HG03354 (cell line): ENCODE measurements around the gene TRIM14.
A peak's percentile ranks its signal among the peaks of the same experiment; 100 is the strongest.
"Not testable (repeated sequence)": the region's sequence is repeated elsewhere in the genome, so short reads cannot be mapped to it uniquely, and the experiment has no call there.

ENCODE experiments used
- ATAC-seq: cut with Tn5 transposase; IDR thresholded peaks from one replicate; pipeline ENCODE4 v1.9.1; 2021; ENCODE audit warnings: mild to moderate bottlenecking; ENCODE audit not compliant: unreplicated experiment, poor library complexity, severe bottlenecking

Gene TRIM14

DNA sequence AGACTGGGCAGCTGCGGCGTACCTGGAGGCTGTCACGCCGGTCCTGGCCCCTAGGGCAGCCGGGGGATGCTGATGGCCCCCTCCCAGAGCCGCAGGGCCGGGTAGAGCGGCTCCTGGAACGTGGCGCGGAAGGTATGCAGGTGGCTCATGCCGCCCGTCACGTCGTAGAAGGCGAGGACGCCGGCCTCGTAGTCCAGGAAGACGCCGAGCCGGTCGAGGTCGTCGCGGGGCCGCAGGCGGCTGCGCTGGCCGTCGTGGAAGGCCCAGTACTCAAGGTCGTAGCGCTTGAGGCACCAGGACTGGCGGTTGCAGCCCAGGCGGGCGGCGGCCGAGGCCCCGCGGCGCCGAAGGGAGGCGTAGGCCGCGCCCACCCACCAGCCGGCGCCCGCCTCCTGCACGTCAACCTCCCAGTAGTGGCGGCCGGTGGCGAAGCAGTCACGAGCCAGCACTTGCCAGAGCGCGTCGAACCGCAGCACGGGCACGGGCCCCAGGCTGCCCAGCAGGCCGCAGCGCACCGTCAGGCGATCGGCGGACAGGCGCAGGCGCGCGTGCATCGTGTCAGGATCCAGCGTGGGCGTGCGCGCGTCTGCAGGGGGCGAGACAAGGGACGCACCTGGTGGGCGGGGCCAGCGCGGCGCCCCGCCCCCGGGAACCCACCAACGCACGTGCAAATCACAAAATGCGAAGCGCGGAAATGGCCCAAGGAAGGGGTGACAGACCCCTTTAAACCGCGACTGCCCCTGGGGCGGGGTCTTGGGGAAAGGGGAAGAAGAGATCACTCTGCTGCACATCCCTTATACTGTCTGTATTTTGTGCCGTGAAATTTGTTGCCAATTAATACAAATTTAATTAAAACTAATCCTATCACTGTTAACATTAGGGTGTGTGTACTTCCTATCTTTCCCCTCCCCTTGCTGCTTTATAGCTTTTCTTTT lies 31.3 kb downstream of the TRIM14 start:
- ATAC-seq, result no peak

DNA sequence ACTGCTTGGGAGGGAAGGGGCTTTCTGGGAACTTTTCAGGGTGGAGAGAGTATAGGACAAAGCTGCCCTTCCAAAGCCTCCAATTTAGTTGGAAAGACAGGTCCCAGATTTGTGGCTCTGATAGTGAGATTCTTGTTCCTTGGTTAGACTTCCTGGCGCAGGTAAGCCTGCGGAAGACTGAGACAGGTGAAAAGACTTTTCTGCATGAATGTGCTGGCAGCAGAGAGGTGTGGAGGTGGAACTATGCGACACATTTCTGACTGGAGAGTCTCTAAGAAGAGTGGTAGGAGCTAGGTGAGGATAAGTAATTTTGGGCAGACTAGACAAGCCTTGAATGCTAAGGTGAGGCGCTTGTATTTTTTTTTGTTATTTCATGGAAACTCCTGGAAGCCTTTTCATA lies 32.6 kb downstream of the TRIM14 start:
- ATAC-seq, result no peak

DNA sequence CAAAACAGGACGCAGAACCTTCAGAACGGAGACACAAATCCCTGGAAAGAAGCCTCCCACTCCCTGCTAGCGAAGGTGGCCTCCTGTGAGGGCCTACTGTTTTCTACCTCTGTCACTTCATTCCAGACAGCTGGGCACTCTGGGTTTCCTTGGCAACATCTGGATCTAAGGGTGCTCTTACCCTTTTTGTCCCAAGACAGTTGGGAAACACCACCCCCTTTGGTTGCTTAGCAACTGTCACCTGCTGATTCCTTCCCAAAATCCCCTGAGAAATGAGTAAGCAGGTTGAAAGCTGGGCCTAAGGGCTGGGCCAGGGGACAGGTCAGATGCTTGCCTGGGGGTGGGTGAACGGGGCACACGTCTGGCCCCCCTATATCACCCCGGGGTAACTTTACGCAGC lies 33.1 kb downstream of the TRIM14 start:
- ATAC-seq, result no peak

DNA sequence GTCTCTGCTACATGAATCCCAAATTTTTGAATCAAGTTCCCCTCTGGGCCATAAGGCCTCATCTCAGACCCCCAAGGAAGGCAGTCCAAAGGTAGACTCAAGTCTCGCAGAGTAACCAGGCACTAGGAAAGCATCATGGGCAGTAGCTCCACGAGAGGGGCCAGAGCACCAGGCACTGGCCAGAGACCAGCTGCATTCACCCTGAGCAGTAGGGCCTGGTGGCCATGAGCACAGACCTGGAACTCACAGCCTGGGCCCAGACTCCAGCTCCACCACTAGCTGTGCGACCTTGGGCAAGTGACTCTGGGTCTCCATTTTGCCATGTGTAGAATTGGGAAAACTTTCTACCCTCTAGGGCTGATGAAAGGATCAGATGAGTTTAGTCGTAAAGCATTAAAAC lies 34.0 kb downstream of the TRIM14 start:
- no peak for ATAC-seq

DNA sequence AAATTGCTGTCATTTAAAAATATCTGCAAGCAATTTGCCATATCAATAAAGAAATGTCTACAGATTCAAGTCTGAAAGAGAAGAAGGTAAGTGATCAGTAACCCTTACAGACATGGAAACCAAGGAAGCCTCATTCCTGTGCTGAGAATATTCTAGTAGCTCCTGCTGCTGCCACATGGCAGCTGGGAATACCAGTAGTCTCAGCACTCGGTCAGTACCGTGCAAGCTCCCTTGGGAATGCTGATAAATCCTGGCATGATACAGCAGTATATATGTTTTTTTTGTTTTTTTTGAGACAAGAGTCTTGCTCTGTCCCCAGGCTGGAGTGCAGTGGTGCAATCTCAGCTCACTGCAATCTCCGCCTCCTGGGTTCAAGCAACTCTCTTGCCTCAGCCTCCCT lies 34.6 kb downstream of the TRIM14 start:
- no peak for ATAC-seq

DNA sequence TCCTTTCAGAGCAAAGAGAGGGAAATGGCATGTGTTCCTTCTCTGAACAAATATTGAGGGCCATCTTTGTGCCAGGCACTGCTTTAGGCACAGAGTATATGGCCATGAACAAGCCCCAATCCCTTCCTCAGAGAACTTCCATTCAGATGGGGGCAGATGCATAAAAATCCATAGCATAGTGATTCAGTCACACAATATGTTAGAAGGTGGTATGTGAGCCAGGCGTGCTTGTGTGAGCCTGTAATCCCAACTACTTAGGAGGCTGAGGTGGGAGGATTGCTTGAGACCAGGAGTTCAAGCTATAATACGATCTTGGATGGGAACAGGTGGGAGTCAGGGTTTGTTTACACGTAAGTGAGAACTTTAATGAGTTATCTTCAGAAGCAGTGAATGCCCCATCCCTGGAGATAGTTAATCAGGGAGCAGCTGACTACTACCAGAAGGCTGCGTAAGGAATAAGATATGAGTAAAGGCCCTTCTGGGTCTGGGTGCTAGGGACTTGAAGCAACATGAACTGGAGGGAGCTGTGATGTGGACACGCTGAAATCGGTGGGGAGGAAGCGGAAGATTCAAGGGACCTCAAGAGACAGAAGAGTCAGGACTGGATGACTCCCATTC lies 35.3 kb downstream of the TRIM14 start:
- ATAC-seq, result no peak

DNA sequence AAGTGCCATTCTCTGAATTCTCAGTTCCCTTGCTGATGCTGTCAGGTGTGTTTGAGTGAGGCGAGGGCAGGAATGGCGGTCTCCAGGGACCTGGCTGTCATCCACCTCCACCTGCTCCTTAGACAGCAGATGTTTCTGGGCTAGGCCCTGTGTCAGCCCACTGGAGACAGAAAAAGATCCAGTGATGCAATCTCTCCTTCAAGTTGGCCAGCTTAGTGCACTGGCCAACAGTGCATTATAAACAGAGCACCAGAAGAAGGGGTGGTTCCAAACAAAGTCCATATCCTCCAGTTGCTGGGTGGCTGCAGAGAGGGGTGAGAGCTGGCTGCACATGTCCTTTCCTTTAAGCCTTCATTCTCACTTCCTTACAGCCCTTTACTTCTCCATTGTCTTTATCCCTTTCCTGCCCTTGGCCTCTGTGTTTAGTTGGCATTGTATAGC lies 35.9 kb downstream of the TRIM14 start:
- no peak for ATAC-seq

DNA sequence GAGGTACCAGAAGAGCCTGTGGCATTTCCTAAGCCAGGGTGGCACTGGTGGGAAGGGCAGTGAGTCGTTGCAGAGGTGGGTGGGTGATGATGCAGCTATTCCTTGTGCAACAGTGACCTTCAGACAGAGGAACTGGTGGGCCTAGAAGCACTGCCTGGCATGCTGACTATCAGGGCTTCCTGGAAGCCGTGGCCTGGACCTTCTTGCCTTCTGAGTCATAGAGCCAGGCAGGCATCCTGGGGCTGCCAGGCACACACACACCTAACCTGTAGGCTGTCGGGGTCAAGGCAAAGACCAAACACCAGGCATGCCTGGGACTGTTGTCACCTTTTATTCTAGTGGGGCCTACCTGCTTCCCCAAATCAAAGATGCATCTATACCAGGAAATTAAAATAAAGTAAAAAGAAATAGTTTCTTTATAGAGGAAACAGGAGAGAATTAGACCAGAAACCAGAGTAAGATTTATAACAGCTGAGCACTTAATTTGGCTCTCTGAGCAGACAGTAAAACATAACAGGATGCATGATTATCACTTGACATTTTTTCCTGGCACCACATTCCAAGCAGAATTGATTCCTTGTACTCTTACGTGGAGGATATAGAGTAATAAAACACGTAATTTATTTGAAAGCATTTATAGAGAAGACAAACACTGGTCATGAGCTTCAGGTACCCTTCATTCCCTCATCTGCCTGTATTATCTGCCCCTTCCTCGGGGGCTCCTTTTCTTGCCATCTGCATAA lies 37.4 kb downstream of the TRIM14 start:
- ATAC-seq, result no peak

DNA sequence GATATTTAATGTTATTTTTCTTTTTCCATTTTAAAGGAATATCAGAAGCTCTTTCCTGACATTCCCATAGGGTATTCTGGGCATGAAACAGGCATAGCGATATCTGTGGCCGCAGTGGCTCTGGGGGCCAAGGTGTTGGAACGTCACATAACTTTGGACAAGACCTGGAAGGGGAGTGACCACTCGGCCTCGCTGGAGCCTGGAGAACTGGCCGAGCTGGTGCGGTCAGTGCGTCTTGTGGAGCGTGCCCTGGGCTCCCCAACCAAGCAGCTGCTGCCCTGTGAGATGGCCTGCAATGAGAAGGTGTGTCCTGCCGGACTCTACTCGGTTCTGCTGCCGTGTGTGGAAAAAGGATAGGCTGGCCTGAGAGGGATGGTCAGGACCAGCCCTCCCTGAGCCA lies 38.2 kb downstream of the TRIM14 start:
- ATAC-seq, result no peak

DNA sequence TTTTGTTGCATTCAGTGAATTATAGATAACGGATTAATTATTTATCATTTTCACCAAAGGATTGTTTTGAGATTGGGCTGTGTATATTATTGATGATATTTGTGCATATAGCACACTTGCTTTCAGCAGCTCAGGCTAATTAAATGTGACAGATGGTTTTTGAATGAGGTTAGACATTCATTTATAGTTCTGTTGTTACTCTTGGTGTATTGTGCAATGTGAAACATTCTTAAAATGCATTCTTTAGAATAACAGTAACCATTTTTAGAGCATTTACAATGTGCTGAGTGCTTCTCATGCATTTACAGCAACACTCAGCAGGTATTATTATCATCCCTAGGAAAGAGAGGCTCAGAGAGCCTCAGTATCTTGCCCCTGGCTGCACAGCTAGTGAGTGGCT lies 38.7 kb downstream of the TRIM14 start:
- ATAC-seq, result no peak

DNA sequence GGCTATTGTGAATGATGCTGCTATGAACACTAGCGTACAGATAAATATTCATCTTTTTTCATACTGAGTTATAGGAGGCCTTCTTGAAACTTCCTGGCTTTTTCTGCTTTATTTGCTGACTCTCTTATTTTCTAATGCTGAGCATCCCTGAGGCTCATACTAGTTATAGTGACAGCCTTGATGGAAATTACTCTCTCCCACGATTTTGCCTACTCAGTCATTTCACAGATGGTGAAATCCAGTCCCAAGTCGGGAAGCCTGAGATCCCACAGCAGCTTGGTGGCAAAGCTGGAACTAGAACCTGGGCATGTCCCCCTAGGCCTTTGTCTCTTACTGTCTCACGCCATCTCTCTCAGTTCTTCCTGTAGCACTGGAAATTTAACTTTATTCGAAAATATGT lies 40.1 kb downstream of the TRIM14 start:
- no peak for ATAC-seq

DNA sequence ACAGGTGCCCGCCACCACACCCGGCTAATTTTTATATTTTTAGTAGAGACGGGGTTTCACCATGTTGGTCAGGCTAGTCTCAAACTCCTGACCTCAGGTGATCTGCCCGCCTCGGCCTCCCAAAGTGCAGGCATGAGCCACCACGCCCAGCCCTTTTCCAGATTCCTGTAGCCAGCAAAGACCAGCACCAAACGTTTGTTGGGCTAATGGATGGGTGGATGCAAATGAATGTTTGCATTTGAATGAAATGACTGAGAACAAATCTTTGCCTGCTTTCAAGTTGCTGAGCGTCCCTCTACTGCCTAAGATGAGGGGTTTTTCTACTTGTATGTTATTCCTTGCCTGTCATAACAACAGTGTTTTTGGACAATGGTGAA lies 42.5 kb downstream of the TRIM14 start:
- not testable (repeated sequence) for ATAC-seq

DNA sequence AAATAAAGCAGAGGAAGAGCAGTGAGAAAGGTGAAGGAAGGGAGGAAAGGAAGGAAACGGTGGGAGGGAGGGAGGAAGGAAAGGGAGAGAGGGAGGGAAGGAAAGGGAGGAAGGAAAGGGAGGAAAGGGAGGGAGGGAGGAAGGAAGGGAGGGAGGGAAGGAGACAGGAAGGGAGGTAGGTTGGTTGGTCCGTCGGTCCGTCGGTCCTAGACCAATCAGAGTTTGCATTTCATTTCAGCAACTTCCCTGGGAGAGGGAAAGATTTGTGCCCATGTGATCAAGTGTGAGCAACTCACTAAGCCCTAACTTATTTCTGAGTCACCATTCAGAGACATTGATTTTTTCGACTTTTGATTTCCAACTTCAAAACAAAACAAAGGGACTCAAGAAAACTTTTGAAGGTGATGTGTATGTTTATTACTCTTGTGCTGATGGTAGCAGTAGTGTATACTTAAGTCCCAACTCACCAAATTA lies 43.7 kb downstream of the TRIM14 start:
- ATAC-seq, result no peak

DNA sequence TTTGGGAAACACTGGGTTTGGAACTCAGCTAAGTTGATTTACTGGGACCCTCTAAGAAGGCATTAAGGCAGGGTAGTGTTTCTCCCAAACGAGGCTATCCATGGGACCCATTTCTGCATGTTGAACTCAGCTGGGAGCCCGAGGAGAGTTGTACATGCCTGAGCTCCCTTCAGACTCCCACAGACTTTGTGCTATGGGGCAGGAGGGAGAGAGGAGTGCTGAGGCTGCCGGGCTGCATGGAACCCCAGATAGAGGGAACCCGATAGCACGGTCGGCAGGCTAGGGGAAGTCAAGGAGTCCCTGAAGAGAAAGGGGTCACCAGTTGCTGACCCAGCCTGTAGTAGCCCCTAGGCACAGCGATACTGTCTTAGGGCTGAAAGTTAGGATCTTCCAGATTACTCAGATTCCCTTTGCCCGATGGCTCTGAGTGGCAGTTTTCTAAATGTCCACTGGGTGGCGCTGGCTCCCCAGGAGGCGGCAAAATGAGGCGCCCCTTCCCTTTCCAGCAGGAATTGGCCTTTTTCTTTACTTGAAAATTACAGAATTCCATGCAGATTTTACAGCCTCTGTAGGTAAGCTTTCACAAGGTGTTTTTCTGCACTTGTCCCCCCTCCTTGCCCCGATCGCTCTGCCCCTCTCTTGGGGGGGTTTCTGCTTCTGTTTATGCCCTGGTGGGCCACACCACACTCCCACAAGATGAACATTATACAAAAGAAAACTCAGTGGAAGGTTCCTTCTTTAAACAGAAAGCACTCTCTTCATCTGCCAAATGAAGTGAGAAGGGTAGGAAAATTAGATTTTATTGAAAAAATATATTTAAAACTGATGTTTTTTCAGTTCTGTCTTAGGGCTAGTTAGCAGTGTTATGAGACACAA lies 44.7 kb downstream of the TRIM14 start:
- peak; percentile 45 for ATAC-seq

DNA sequence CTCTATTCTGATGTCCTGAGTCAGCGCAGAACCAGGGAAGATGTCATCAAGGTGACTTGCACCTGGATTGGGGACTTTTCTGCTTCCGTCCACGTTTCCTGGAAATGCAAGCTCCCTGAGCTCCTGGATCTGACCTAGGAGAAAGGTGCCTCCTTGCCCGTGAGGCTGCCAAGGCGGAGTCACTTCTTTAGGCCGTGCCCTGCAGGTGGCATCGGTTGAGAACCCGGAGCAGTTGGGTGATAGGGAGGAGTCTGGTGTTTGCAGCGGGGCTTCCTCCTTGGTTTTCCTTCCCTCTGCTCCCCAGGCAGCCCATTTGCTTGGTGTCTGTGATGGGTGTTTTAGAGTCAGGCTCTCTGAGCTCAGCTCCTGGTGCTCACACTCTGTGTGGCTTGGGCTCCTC lies 47.3 kb downstream of the TRIM14 start:
- ATAC-seq, result no peak

DNA sequence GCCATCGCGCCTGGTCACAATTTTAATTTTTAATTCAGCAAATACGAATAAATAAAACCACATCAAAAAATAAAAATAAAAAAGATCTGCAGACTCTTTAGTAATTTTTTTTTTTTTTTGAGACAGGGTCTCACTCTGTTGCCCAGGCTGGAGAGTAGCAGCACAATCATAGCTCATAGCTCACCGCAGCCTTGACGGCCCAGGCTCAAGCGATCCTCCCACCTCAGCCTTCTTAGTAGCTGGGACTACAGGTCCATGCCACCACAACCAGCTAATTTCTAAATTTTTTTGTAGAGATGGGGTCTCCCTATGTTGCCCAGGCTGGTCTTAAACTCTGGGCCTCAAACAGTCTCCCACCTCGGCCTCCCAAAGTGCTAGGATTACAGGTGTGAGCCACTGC lies 48.3 kb downstream of the TRIM14 start:
- ATAC-seq, result no peak

DNA sequence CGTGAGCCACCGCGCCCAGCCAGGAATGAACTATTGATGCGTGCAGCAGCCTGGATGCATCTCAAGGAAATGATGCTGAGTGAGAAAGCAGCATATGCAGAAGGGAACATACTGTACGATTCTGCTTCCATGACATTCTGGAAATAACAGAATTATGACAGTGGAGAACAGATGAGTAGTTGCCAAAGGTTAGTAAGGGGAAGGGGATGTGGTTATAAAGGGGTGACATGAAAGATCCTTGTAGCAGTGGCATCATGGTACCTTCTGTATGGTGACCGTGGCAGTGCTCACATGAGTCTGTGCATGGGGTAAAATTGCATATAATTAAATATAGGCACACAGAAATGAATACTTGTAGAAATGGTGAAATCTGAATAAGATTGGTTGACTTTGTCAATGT lies 49.5 kb downstream of the TRIM14 start:
- no peak for ATAC-seq

DNA sequence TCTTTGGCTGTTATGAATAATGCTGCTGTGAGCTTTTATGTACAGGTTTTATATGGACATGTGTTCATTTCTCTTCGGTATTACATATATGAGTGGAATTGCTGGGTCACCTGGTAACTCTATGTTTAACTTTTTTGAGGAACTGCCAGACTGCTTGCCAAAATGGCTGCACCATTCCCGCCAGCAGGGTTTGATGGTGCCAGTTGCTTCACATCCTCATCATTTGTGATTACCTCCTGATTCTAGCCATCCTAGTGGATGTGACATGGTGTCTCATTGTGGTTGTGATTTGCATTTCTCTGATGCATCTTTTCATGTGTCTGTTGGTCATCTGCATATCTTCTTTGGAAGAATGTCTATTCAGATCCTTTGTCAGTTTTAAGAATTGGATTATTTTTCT lies 51.8 kb downstream of the TRIM14 start:
- ATAC-seq, result no peak

DNA sequence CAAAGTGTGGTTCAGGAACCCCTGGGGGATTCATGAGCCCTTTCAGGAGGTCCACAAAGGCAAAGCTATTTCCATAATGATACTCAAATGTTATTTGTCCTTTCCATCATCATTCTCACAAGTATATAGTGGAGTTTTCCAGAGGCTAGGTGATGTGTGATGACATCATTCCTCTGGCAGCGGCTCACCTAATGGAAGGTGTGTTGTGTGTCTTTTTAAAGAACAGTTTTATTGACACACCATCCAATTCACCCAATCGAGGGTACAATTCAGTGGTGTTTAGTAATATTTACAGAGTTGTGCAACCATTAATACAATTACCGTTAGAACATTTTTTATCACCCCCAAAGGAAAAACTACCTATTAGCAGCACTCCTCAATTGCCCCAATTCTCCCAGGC lies 52.8 kb downstream of the TRIM14 start:
- no peak for ATAC-seq
